GM18505 (cell line): ENCODE measurements around the gene NRDC.
"Not testable (repeated sequence)": the region's sequence is repeated elsewhere in the genome, so short reads cannot be mapped to it uniquely, and the experiment has no call there.

ENCODE experiments used
- ATAC-seq: cut with Tn5 transposase; IDR thresholded peaks from one replicate; pipeline ENCODE4 v1.9.1; 2021; ENCODE audit not compliant: unreplicated experiment
- POLR2A ChIP-seq: IDR thresholded peaks from 4 replicates; pipeline ENCODE4 v1.6.1; 2011; ENCODE audit warnings: borderline replicate concordance; ENCODE audit not compliant: insufficient read depth, insufficient read length; ENCODE audit errors: extremely low read depth

The NRDC gene

DNA sequence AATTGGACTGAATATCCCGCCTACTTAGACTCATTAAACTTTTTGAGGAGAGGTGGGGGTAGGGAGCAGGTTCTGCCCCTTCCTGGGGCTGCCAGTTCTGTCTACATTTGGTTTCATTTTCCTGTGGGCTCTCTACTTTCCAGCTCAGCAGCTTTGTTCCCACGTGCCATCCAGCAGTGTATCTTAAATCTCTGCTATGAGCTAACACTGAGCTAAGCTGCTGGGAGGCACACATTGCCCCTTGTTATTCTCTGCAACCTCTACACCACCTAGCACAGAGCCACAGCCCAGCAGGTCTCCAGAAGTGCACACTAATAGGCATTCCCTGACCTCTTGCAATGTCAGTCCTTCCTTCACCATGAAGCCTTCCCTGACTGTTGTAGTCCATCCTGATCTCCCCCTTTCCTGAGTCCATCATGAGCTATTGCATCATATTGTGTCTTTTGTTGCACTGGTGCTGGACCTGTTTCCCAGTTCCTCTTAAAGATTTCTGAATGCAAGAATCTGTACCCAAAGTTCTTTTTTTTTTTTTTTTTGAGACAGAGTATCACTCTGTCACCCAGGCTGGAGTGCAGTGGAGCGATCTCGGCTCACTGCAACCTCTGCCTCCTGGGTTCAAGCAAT, 28.7 kb upstream of the NRDC start:
- no peak for TF ChIP-seq POLR2A
- no peak for ATAC-seq

DNA sequence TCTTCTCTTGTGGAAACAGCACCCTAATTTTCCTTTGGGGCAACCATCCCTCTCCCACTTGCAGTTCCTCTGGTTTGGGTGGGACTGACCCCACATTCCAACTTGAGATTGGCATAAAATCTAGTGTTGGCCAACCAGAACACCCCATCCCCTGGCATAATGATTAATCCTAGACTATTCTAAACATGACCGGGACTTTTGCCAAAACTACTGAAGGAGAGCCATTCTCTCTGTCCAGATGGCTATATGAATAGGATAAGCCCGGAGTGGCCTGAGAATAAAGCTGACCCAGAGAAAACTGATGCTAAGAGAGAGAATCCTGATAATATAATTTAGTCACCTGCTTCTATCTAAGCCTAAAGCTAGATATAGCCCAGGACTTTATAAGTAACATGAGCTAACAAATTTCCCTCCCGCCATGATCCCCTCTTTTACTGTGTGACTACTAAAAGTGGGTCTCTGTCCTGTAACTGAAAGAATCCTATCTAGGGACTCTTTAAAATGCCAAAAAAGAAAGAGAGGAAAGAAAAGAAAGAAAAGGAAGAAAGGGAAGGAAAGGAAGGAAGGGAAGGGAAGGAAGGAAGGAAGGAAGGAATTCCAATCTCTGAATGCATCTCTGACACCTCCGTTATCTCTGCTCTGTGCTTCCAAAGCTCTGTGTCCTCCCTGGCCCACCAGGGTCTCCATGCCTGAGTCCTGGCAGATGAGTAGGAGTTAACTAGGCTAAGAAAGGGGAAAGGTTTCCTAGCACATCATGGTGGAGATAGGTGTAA, 28.0 kb upstream of the NRDC start:
- TF ChIP-seq POLR2A = no peak
- no peak for ATAC-seq

DNA sequence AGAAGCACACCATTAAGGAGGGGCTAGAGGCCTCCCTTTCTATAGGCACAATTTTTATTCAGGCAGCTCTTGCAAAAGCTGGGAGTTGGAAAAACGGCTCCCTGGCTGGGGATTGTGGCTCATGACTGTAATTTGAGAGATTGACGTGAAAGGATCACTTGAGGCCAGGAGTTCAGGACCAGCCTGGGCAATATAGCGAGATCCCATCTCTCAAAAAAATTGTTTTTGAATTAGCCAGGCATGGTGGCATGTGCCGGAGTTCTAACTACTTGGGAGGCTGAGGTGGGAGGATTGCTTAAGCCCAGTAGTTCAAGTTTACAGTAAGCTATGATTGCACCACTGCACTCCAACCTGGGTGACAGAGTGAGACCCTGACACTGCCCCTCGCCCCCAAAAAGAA, 23.9 kb upstream of the NRDC start:
- TF ChIP-seq POLR2A = no peak

DNA sequence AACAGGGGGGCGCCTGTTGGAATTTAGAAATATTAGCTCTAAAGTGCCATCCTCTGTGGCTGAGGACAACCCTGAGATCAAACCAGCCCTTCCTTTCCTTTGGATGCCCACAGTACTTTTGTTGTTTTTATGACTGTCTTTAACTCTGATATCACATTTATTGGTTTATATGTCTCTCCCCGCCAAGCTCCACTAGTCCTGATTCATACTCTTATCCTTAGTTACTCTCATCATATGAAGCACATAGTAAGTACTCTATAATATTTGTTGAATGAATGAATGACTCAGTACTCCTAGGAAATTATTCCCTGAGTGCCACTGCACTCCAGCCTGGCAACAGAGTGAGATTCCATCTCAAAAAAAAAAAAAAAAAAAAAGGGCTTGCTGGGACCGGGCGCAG, 22.6 kb upstream of the NRDC start:
- TF ChIP-seq POLR2A = no peak
- no peak for ATAC-seq

More for the DNA sequence above, 23.9 kb upstream of the NRDC start:
- no peak for ATAC-seq

DNA sequence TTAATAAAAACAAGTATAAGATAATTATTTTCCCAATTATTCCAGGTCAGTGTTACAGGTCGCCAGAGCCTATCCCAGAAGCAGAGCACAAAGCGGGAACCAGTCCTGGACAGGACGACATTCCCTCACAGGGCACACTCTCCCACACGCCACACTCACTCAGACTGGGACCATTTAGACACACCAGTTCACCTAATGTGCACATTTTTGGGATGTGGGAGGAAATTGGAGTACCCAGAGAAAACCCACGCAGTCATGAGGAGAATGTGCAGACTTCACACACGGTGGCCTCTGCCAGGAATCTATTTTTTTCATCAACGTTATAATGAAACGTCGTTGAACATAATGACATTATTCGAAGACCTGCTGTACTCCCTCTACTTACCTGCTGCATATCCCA, 20.5 kb upstream of the NRDC start:
- no peak for ATAC-seq
- no peak for TF ChIP-seq POLR2A

DNA sequence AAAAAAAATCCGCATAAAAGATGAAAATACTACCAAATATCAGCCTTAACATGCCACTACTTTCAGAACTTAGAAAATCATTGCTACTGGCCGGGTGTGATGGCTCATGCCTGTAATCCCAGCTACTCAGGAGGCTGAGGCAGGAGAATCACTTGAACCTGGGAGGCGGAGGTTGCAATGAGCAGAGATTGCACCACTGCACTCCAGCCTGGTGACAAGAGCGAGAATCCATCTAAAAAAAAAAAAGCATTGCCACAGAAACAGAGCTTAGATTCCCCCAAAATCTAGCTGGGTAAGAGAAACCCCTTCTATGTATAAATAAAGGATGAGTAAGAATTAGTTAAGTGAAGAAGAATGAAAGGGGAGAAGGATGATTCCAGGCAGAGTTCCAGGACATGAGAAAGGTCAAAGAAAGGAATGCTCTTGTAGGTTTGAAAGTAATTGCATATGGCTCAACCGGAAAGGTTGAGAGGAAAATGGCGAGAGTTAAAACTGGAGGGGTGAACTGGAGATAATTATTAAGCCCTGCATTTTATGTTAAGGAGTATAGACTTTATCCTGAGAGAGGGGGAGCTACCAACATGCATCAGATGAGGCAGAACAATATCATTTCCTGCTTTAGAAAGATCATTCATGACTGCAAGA, 19.7 kb upstream of the NRDC start:
- no peak for ATAC-seq

DNA sequence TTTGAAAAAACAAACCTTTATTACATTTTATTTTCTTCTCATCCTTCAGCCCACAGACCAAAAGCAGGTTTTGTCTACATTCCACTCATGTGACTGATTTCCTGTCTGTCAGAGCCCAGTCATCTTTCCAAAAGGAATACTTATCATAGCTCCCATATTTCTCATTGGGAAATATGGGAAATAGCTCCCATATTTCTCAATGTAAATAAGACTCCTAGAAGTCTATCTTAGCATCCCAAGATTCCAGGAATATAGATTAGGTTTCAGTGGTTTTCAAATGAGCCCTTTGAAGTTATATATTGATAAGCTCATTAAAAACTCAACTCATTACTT, 19.1 kb upstream of the NRDC start:
- ATAC-seq = no peak
- no peak for TF ChIP-seq POLR2A

More for the DNA sequence above, 19.7 kb upstream of the NRDC start:
- TF ChIP-seq POLR2A = no peak

DNA sequence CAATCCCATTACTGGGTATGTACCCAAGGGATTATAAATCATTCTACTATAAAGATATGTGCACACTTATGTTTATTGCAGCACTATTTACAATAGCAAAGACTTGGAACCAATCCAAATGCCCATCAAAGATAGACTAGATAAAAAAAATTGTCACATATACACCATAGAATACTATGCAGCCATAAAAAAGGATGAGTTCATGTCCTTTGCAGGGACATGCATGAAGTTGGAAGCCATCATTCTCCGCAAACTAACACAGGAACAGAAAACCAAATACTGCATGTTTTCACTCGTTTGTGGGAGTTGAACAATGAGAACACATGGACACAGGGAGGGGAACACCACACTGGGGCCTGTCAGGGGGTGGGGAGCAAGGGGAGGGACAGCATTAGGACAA, 16.2 kb upstream of the NRDC start:
- ATAC-seq = not testable (repeated sequence)

DNA sequence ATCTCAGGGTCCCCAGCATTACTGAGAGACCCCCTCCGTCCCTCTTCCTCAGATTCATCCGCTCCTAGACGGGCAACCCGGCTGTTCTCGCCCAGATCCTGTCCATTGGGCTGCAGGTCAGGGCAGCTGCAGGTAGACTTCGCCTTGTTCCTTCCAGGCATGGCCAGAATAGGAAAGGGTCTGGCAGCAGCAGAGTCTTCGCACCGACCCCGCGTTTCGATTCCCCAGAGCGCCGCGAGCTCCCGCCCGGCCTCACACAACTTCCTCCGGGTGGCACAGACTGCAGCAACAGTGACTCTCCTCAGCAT, 265 bp downstream of the NRDC start:
- TF ChIP-seq POLR2A = no peak
- ATAC-seq = peak; percentile 6

DNA sequence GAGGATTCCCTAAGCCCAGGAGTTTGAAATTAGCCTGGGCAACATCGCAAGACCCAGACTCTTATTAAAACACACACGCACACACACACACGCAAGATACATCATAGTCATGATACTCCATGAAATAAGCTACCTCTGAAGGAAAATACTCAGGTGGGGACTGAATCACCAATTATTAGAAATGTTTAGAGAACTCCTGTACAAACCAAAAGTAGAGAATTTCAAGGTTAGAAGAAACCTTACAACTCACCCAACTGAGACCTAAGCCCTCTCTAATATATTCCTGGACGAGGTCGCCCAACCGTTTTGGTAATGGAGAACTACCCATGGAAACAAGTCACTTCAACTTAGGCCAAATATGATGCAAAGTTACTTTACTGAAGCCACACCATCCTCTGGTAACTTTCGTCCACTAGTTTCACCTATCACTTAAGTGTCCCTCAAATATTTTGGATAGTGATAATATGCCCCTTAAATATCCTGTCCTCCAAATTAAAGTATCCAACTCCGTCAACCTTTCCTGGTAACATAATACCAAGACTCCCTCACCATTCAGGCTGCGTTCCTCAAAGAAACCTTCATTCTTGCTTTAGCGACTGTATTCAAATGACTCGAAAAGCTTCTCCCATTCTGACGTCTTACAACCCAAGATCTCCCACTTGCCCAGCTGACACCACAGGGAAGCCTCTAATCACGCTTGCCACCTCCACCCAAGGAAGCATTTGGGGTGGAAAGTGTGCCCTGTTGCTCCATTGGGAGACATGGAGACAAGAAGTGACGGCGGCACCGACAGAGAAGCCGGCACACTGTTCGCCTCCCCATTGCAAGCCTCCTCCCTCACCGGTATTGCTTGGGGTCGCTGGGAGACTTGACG, 856 bp downstream of the NRDC start:
- TF ChIP-seq POLR2A = no peak
- no peak for ATAC-seq

DNA sequence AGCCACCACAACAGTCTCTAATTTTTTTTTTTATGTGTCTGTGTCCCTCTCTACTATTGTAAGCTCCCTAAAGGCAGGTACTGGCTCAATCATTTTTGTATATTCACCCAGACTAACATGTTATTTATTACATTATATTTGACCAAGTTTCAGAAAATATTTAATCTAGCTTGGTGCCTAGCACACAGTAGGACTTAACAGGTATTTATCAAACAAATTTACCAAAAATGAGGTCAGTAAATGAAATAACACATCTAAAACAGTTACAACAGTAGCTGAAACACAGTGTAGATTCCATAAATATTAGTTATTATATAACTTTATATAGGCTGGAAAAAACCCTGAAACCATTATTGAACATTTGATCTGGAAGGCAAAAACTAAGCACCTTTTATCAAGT, 2.7 kb downstream of the NRDC start:
- no peak for ATAC-seq
- no peak for TF ChIP-seq POLR2A

DNA sequence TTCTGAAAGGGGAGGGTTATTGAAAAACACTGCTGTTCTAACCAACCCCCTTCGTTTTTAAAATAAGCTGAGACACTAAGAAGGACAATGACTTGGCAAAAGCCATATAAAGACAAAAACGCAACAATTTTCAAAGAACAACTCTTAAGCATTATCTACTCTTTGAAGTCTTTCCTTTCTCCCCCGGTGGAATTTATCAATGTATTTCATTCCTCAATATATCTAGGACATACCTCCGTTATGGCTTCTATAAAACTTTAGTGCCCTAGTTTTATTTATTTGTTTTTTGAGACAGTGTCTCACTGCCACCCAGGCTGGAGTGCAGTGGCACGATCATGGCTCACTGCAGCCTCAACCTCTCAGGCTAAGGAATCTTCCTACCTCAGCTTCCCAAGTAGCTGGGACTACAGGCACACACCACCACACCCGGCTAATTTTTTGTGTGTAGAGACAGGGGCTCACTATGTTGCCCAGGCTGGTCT, 3.2 kb downstream of the NRDC start:
- ATAC-seq = no peak
- no peak for TF ChIP-seq POLR2A

DNA sequence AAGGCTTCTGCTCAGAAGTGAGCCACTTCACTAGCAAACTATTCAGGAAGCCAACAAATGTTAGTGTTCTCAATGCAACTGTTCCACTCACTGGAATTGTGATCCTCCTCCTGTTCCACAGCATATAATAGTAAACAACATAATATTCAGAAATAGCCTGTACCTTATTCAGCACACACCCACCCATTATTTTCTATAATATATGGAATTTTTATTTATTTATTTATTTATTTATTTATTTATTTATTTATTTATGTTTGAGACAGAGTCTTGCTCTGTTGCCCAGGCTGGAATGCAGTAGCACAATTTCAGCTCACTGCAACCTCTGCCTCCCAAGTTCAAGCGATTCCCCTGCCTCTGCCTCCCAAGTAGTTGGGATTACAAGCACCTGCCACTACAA, 5.3 kb downstream of the NRDC start:
- ATAC-seq = not testable (repeated sequence)
